DMS 273 (cell line): ENCODE data around the gene ADAMTS12.

ENCODE experiments used
- DNase-seq: peaks from one replicate; lab custom pipeline; 2025; ENCODE audit not compliant: unreplicated experiment; lab: John Stamatoyannopoulos, UW

Gene ADAMTS12

GRCh38 chr5:33725806-33726205, 166.0 kb downstream of the ADAMTS12 start:
- DNase-seq = no peak

GRCh38 chr5:33721491-33722200, 170.1 kb downstream of the ADAMTS12 start:
- DNase-seq = no peak

- no peak for DNase-seq
Observed at GRCh38 chr5:33720176-33720575, 171.6 kb downstream of the ADAMTS12 start.

- no peak for DNase-seq
Observed at GRCh38 chr5:33719769-33720168, 172.0 kb downstream of the ADAMTS12 start.

GRCh38 chr5:33715661-33716060, 176.1 kb downstream of the ADAMTS12 start:
- no peak for DNase-seq

GRCh38 chr5:33713136-33713765, 178.5 kb downstream of the ADAMTS12 start:
- no peak for DNase-seq

- no peak for DNase-seq
Observed at GRCh38 chr5:33712664-33713063, 179.1 kb downstream of the ADAMTS12 start.

- DNase-seq = no peak
Observed at GRCh38 chr5:33711094-33711679, 180.6 kb downstream of the ADAMTS12 start.

GRCh38 chr5:33702867-33703266, 188.9 kb downstream of the ADAMTS12 start:
- no peak for DNase-seq

- no peak for DNase-seq
Observed at GRCh38 chr5:33701951-33702350, 189.8 kb downstream of the ADAMTS12 start.

- no peak for DNase-seq
Observed at GRCh38 chr5:33701251-33701650, 190.5 kb downstream of the ADAMTS12 start.

GRCh38 chr5:33696411-33696810, 195.4 kb downstream of the ADAMTS12 start:
- no peak for DNase-seq

- DNase-seq = no peak
Observed at GRCh38 chr5:33692980-33693379, 198.8 kb downstream of the ADAMTS12 start.

- DNase-seq = no peak
Observed at GRCh38 chr5:33691856-33692255, 199.9 kb downstream of the ADAMTS12 start.

GRCh38 chr5:33690374-33691135, 201.2 kb downstream of the ADAMTS12 start:
- no peak for DNase-seq

GRCh38 chr5:33688526-33688925, 203.3 kb downstream of the ADAMTS12 start:
- no peak for DNase-seq

- DNase-seq = no peak
Observed at GRCh38 chr5:33688066-33688465, 203.7 kb downstream of the ADAMTS12 start.

- DNase-seq = no peak
Observed at GRCh38 chr5:33685873-33686755, 205.7 kb downstream of the ADAMTS12 start.

- DNase-seq = no peak
Observed at GRCh38 chr5:33684496-33685159, 207.2 kb downstream of the ADAMTS12 start.

- no peak for DNase-seq
Observed at GRCh38 chr5:33679791-33680190, 212.0 kb downstream of the ADAMTS12 start.
